Endothelial cell of umbilical vein (primary cell): ENCODE results near the gene DBNL. TPM values are rescaled to one million over a fixed set of nuclear protein-coding genes. Genes with fewer than 3 reads are reported as not detected.

Source experiments
- BruUV-seq: library from RNA; stranded (reverse); fragments of 400-500 nt; replicated peaks from 2 replicates; lab custom pipeline; 2021; lab: Mats Ljungman, UMichigan
- CTCF ChIA-PET: fragments of 300-600, 350-600 bp; sonication (Branson Sonifier 250); formaldehyde crosslinking; loops from one replicate; lab custom pipeline; 2021; ENCODE audit warnings: antibody characterized with exemption, inconsistent platforms; lab: Charles Lee
- POLR2A ChIA-PET: fragments of 300-600, 350-600 bp; sonication (Branson Sonifier 250); formaldehyde crosslinking; loops from one replicate; lab custom pipeline; 2021; ENCODE audit warnings: antibody characterized with exemption, inconsistent platforms; lab: Charles Lee
- DNase-seq: peaks from one replicate; pipeline ENCODE4 v3.0.0-alpha.2; 2011; ENCODE audit warnings: low read depth, low spot score
- FAIRE-seq: peaks from 2 replicates; lab custom pipeline; 2011; peaks lifted over from hg19 to GRCh38; lab: Jason Lieb, UNC
- H2AFZ ChIP-seq: 2 replicates; pipeline ENCODE4 v1.6.0; 2012; ENCODE audit warnings: low read depth, low read length, control low read depth, inconsistent platforms
- H3K27ac ChIP-seq: 2 replicates; pipeline ENCODE4 v1.5.1; 2011; ENCODE audit warnings: low read depth, mild to moderate bottlenecking, control low read depth, low read length, moderate library complexity; ENCODE audit not compliant: insufficient read depth
- H3K27me3 ChIP-seq, 2 experiments: 2 replicates each; pipeline versions ENCODE4 v1.6.0 to v1.6.1; 2011; ENCODE audit warnings: low read length in 2 of 2, mixed read lengths in 1 of 2; ENCODE audit not compliant: control insufficient read depth in 2 of 2, insufficient read depth in 2 of 2
- H3K36me3 ChIP-seq, 2 experiments: 2 replicates in 1 of 2; 3 replicates in 1 of 2; pipeline ENCODE4 v1.5.1; 2011; ENCODE audit warnings: low read length in 2 of 2, mild to moderate bottlenecking in 1 of 2, moderate library complexity in 1 of 2; ENCODE audit not compliant: control insufficient read depth in 2 of 2, insufficient read depth in 2 of 2; ENCODE audit errors: extremely low read depth in 1 of 2
- H3K4me1 ChIP-seq: 3 replicates; pipeline ENCODE4 v1.5.1; 2011; ENCODE audit warnings: mild to moderate bottlenecking, low read length; ENCODE audit not compliant: control insufficient read depth, insufficient read depth; ENCODE audit errors: extremely low read depth
- H3K4me2 ChIP-seq: 2 replicates; pipeline ENCODE4 v1.6.1; 2011; ENCODE audit warnings: low read length, control low read depth, mixed read lengths; ENCODE audit not compliant: insufficient read depth
- H3K4me3 ChIP-seq, 3 experiments: fragments of 200-600 bp in 1 of 3; sonication (generic), shearing (Covaris generic) in 1 of 3; replicated peaks in 1 of 3; 2 replicates each; pipeline ENCODE4 v1.5.1; 2011 to 2016; ENCODE audit warnings: control low read depth in 3 of 3, low read length in 3 of 3, mild to moderate bottlenecking in 2 of 3, inconsistent platforms in 1 of 3, low read depth in 1 of 3, moderate library complexity in 1 of 3; ENCODE audit not compliant: insufficient read depth in 1 of 3
- H3K79me2 ChIP-seq: 2 replicates; pipeline ENCODE4 v1.6.0; 2012; ENCODE audit warnings: low read length, inconsistent platforms; ENCODE audit not compliant: control insufficient read depth, insufficient read depth
- H3K9ac ChIP-seq: replicated peaks from 2 replicates; pipeline ENCODE3; 2011; ENCODE audit warnings: low read length, control low read depth; ENCODE audit not compliant: insufficient read depth; ENCODE audit errors: extremely low read depth
- H3K9me1 ChIP-seq: replicated peaks from 3 replicates; pipeline ENCODE4 v1.6.0; 2011; ENCODE audit warnings: mild to moderate bottlenecking, low read length; ENCODE audit not compliant: control insufficient read depth, insufficient read depth; ENCODE audit errors: extremely low read depth
- H3K9me3 ChIP-seq: replicated peaks from 2 replicates; pipeline ENCODE4 v1.5.1; 2012; ENCODE audit warnings: low read length, inconsistent platforms; ENCODE audit not compliant: control insufficient read depth, insufficient read depth
- H4K20me1 ChIP-seq: replicated peaks from 2 replicates; pipeline ENCODE3; 2011; ENCODE audit warnings: mild to moderate bottlenecking, low read length; ENCODE audit not compliant: control insufficient read depth, insufficient read depth; ENCODE audit errors: extremely low read depth
- CTCF ChIP-seq, 2 donors: IDR thresholded peaks; 1 replicate in 1 of 2; 2 replicates in 1 of 2; pipeline ENCODE4 v1.5.1; 2011; ENCODE audit warnings: low read length in 2 of 2, mild to moderate bottlenecking in 2 of 2, moderate library complexity in 2 of 2, control low read depth in 1 of 2, inconsistent platforms in 1 of 2, low read depth in 1 of 2; ENCODE audit not compliant: insufficient read depth in 1 of 2; ENCODE audit errors: extremely low read depth in 1 of 2
- EZH2 ChIP-seq: IDR thresholded peaks from 2 replicates; pipeline ENCODE4 v1.6.1; 2012; ENCODE audit warnings: borderline replicate concordance, low read depth, mild to moderate bottlenecking, moderate library complexity, low read length, inconsistent platforms; ENCODE audit not compliant: severe bottlenecking
- FOS ChIP-seq: IDR thresholded peaks from 2 replicates; pipeline ENCODE4 v1.6.1; 2011; ENCODE audit warnings: mild to moderate bottlenecking, low read length, moderate library complexity, borderline replicate concordance; ENCODE audit not compliant: insufficient read depth
- GATA2 ChIP-seq: IDR thresholded peaks from 2 replicates; pipeline ENCODE4 v1.7.0; 2011; ENCODE audit warnings: low read depth, mild to moderate bottlenecking, moderate library complexity, mixed read lengths, low read length; ENCODE audit not compliant: insufficient read length, insufficient read depth
- JUN ChIP-seq: IDR thresholded peaks from 2 replicates; pipeline ENCODE4 v1.6.1; 2011; ENCODE audit warnings: borderline replicate concordance, low read depth; ENCODE audit not compliant: insufficient read length, insufficient read depth
- MAX ChIP-seq: IDR thresholded peaks from 2 replicates; pipeline ENCODE4 v1.6.1; 2011; ENCODE audit not compliant: insufficient read depth, insufficient read length
- MYC ChIP-seq: IDR thresholded peaks from one replicate; pipeline ENCODE4 v1.6.1; 2011; ENCODE audit warnings: mild to moderate bottlenecking, low read depth, low read length
- POLR2A ChIP-seq: IDR thresholded peaks from 2 replicates; pipeline ENCODE4 v1.6.1; 2012; ENCODE audit warnings: low read depth, mild to moderate bottlenecking, control low read depth, low read length
- POLR2AphosphoS5 ChIP-seq: IDR thresholded peaks from 2 replicates; pipeline ENCODE4 v1.6.1; 2012; ENCODE audit warnings: low read depth, mild to moderate bottlenecking, control low read depth, low read length, moderate library complexity; ENCODE audit not compliant: insufficient read depth
- dilution Hi-C: fragments of 300-500 bp; cut with MboI; formaldehyde crosslinking; loops from one replicate; pipeline ENCODE4 v1.15.0; 2019; ENCODE audit warnings: low sequenced_read_pairs; ENCODE audit not compliant: extremely low pct_ligation_motif_present
- intact Hi-C: fragments of 100-400 bp; cut with micrococcal nuclease; formaldehyde crosslinking; loops from one replicate; pipeline ENCODE4 v1.10.0; 2022
- polyA plus RNA-seq, 4 experiments: library from polyadenylated mRNA; depleted of rRNA in 3 of 4; stranded (reverse) in 3 of 4; unstranded in 1 of 4; fragments of >200 nt; gene quantifications; 2 replicates each; pipeline versions ENCODE4 v1.2.1 to v1.2.3, GENCODE V29; 2011 to 2012; ENCODE audit warnings: missing spikeins in 1 of 4
- total RNA-seq: library from RNA; stranded (reverse); gene quantifications from 2 replicates; pipeline ENCODE4 v1.2.3, GENCODE V29; 2021

The DBNL gene
- total and polyA plus RNA-seq, 2 donors (not counting 3 experiments of a cell fraction or from before 2014, with no cell fraction given) = 94.0 to 123 TPM

- no peak overlapping the region for H2AFZ ChIP-seq
- intact Hi-C loops (no loop called here), dilution Hi-C loops (no loop called here)
- H3K9me1 ChIP-seq = no peaks in the 10 kb centered on the region
- H3K9ac ChIP-seq = no peak overlapping the region
- no peak for TF ChIP-seq POLR2AphosphoS5
- TF ChIP-seq POLR2A = no peak
- no peak for TF ChIP-seq JUN
- no peak for TF ChIP-seq MYC
- TF ChIP-seq EZH2 = no peak
- no peak for TF ChIP-seq GATA2
- TF ChIP-seq FOS = no peak
- TF ChIP-seq MAX = no peak
- TF ChIP-seq CTCF (IDR thresholded peaks at IDR 0.05; ENCODE audit: extremely low read depth in 1 of 2, insufficient read depth in 1 of 2, low read depth in 1 of 2, low read length in 2 of 2) = no peak
- H3K9me3 ChIP-seq = no peaks in the 10 kb centered on the region
- no peak for DNase-seq
- no peak overlapping the region for H3K4me2 ChIP-seq
- H3K4me1 ChIP-seq = peaks cover 15% of the 10 kb centered on the region
- POLR2A ChIA-PET = no interaction called here
- H3K79me2 ChIP-seq = peaks cover 44% of the 10 kb centered on the region
- H3K36me3 ChIP-seq = peaks cover 2 to 29% of the 10 kb centered on the region in 2 experiments
- BruUV-seq = no TSS peak
- FAIRE-seq = no peak
- no peaks in the 10 kb centered on the region for H4K20me1 ChIP-seq
- no peak overlapping the region for H3K27ac ChIP-seq
- H3K4me3 ChIP-seq = no peak overlapping the region
- CTCF ChIA-PET = interaction anchor here (1.5 kb wide), 1 partner anchor 18 kb away, joined by 3 read pairs; no protein-coding TSS in a partner anchor
- H3K27me3 ChIP-seq = no peaks in the 10 kb centered on the region
These were observed 3.7 kb downstream of the DBNL start for GRCh38 chr7:44048031-44048795.
